K562 (cell line): ENCODE results near the gene WDR45B. TPM values are rescaled to one million over a fixed set of nuclear protein-coding genes. Genes with fewer than 3 reads are reported as not detected.

Experiments used
- NFXL1 ChIP-seq: fragments of 450-650 bp; formaldehyde crosslinking; IDR thresholded peaks from 2 replicates; pipeline ENCODE4 v1.4.0; 2021; ENCODE audit warnings: mild to moderate bottlenecking
- POLR2AphosphoS5 ChIP-seq: IDR thresholded peaks from 2 replicates; pipeline ENCODE4 v1.6.1; 2011; ENCODE audit warnings: mild to moderate bottlenecking, low read depth, low read length, moderate library complexity; ENCODE audit not compliant: control insufficient read depth, insufficient read depth
- polyA plus RNA-seq, 8 experiments: library from polyadenylated mRNA; depleted of rRNA in 4 of 8; stranded (reverse) in 5 of 8; unstranded in 3 of 8; fragments of >200 nt; fragmentation: Nextera tagmentation in 2 of 8; fragmentation: Illumina TruSeq in 1 of 8; extraction: Ambion mirVana in 2 of 8; extraction: Trizol in 1 of 8; gene quantifications; 2 replicates each; pipeline versions ENCODE4 v1.2.1 to v1.2.3, GENCODE V29; 2011 to 2014; ENCODE audit warnings: inconsistent platforms in 1 of 8, missing spikeins in 1 of 8
- total RNA-seq, 7 experiments: library from RNA; depleted of rRNA in 6 of 7; stranded (reverse); fragments of >200 nt in 6 of 7; fragmentation: Illumina TruSeq in 2 of 7; extraction: Trizol in 2 of 7; gene quantifications; 2 replicates each; pipeline versions ENCODE4 v1.2.1 to v1.2.3, GENCODE V29; 2011 to 2021; ENCODE audit warnings: low replicate concordance in 1 of 7
- TF ChIP-seq, protein P1 (sequence below): fragments of 200-600 bp; sonication (generic); IDR thresholded peaks from one replicate; pipeline ENCODE4 v1.6.1; 2012; ENCODE audit warnings: mild to moderate bottlenecking, low read depth, low read length, inconsistent platforms
- TF ChIP-seq, protein P2 (sequence below): fragments of 250-450 bp; sonication (Bioruptor Pico); IDR thresholded peaks from 2 replicates; pipeline ENCODE4 v1.5.0; 2021; ENCODE audit warnings: mild to moderate bottlenecking, moderate library complexity
- TF ChIP-seq, protein P3 (sequence below): sonication (generic); formaldehyde crosslinking; IDR thresholded peaks from 2 replicates; pipeline ENCODE4 v1.8.0; 2022; ENCODE audit warnings: missing genetic modification reagents, mild to moderate bottlenecking, moderate library complexity, borderline replicate concordance

WDR45B gene
- total and polyA plus RNA-seq, 9 of the 15 experiments (the other 6 are each of a cell fraction or from before 2014, with no cell fraction given): 0.72 to 74.4 (median 35.9) TPM

DNA sequence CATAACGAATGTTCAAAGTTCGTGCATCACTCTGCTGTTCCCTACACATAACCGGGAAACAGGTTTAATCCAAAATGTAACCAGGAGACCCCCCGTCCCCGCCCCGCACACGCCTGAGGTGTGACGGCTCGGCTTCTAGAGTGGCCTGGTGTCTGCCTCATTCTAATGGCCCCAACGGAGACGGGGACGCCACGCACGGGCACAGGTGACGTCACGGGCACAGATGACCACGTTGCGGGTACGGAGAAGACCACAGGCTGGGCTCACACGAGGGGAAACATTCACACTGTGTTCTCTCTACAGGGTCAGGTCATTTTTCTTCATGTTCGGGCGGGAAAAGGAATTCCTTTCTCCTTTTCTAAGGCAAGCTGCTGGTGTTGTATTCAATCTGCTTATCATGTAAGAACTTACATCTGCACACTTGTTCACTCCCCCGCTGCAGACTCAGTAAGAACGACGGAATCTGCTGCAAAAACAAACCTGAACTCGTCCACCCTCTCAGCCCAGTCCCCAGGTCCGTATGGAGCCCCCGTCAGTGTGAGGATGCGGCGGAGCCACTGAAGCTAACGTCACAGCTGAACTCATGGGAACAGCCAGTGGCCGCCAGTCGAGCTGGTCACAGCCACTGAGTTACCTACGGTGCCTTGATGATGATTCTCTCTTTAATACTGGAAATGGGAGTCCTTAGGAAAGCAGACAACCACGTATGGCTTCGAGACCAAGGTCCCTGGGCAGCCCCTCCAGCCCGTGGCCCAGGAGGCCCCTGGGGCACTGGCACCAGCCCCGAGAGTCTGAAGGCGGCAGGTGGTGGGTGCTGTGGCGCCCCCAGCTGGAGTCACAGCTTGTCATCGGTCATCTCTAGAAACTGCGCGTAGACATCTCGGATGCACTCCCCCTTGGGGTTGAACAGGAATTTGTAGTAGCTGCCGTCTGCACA is 32.9 kb downstream of the WDR45B start (continued):
- TF ChIP-seq, protein P1, sequence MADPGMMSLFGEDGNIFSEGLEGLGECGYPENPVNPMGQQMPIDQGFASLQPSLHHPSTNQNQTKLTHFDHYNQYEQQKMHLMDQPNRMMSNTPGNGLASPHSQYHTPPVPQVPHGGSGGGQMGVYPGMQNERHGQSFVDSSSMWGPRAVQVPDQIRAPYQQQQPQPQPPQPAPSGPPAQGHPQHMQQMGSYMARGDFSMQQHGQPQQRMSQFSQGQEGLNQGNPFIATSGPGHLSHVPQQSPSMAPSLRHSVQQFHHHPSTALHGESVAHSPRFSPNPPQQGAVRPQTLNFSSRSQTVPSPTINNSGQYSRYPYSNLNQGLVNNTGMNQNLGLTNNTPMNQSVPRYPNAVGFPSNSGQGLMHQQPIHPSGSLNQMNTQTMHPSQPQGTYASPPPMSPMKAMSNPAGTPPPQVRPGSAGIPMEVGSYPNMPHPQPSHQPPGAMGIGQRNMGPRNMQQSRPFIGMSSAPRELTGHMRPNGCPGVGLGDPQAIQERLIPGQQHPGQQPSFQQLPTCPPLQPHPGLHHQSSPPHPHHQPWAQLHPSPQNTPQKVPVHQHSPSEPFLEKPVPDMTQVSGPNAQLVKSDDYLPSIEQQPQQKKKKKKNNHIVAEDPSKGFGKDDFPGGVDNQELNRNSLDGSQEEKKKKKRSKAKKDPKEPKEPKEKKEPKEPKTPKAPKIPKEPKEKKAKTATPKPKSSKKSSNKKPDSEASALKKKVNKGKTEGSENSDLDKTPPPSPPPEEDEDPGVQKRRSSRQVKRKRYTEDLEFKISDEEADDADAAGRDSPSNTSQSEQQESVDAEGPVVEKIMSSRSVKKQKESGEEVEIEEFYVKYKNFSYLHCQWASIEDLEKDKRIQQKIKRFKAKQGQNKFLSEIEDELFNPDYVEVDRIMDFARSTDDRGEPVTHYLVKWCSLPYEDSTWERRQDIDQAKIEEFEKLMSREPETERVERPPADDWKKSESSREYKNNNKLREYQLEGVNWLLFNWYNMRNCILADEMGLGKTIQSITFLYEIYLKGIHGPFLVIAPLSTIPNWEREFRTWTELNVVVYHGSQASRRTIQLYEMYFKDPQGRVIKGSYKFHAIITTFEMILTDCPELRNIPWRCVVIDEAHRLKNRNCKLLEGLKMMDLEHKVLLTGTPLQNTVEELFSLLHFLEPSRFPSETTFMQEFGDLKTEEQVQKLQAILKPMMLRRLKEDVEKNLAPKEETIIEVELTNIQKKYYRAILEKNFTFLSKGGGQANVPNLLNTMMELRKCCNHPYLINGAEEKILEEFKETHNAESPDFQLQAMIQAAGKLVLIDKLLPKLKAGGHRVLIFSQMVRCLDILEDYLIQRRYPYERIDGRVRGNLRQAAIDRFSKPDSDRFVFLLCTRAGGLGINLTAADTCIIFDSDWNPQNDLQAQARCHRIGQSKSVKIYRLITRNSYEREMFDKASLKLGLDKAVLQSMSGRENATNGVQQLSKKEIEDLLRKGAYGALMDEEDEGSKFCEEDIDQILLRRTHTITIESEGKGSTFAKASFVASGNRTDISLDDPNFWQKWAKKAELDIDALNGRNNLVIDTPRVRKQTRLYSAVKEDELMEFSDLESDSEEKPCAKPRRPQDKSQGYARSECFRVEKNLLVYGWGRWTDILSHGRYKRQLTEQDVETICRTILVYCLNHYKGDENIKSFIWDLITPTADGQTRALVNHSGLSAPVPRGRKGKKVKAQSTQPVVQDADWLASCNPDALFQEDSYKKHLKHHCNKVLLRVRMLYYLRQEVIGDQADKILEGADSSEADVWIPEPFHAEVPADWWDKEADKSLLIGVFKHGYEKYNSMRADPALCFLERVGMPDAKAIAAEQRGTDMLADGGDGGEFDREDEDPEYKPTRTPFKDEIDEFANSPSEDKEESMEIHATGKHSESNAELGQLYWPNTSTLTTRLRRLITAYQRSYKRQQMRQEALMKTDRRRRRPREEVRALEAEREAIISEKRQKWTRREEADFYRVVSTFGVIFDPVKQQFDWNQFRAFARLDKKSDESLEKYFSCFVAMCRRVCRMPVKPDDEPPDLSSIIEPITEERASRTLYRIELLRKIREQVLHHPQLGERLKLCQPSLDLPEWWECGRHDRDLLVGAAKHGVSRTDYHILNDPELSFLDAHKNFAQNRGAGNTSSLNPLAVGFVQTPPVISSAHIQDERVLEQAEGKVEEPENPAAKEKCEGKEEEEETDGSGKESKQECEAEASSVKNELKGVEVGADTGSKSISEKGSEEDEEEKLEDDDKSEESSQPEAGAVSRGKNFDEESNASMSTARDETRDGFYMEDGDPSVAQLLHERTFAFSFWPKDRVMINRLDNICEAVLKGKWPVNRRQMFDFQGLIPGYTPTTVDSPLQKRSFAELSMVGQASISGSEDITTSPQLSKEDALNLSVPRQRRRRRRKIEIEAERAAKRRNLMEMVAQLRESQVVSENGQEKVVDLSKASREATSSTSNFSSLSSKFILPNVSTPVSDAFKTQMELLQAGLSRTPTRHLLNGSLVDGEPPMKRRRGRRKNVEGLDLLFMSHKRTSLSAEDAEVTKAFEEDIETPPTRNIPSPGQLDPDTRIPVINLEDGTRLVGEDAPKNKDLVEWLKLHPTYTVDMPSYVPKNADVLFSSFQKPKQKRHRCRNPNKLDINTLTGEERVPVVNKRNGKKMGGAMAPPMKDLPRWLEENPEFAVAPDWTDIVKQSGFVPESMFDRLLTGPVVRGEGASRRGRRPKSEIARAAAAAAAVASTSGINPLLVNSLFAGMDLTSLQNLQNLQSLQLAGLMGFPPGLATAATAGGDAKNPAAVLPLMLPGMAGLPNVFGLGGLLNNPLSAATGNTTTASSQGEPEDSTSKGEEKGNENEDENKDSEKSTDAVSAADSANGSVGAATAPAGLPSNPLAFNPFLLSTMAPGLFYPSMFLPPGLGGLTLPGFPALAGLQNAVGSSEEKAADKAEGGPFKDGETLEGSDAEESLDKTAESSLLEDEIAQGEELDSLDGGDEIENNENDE: no peak
- TF ChIP-seq NFXL1 (CRISPR knock-in tag) (no peak), POLR2AphosphoS5 (peak; percentile 16; the same call in 1 of the 2 replicates)
- TF ChIP-seq, protein P2, sequence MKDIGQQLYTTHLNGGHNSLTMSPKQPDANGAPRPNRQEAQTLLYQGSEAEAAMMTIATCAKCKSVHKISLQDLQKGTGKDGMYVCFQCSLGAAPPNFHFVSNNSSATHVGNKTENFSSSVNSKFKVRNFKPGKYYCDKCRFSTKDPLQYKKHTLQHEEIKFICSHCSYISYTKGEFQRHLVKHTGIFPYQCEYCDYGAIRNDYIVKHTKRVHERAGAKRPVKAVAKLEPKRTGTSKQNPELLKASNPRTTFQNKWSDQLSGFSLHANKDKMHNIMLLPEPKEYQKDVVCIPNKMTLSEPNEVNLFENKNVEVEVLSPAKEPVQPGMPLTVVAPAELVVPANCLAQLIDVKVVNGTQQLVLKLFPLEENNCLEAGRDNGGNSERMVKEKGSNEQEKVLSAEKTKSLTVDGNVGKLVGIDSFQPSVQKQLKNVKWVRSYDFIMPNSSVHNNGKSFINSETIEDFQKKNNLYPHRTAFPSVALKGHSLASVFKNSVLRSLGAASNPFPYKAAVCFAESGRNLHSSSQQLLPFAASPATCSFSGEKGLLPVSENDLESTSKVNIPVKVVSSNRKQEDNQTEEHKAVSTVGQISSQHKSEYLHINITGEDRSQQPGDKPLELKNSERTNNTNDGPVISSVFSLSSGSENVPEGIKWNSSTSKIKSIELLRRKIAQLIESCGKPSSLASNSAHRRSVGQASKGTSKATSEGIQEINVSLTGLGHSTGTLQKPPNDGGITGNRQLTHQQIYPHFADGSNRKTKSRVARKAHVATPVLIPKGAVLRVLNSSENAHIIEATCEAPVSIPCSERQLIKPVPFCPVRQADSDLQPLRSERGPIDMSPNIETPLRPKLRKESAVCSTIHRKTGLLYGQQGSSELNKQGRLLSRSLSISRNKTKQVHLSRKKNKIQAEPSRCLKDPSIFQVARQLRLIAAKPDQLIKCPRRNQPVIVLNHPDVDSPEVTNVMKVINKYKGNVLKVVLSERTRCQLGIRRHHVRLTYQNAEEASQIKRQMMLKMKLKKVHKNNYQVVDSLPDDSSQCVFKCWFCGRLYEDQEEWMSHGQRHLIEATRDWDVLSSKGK: no peak
- TF ChIP-seq, protein P3, sequence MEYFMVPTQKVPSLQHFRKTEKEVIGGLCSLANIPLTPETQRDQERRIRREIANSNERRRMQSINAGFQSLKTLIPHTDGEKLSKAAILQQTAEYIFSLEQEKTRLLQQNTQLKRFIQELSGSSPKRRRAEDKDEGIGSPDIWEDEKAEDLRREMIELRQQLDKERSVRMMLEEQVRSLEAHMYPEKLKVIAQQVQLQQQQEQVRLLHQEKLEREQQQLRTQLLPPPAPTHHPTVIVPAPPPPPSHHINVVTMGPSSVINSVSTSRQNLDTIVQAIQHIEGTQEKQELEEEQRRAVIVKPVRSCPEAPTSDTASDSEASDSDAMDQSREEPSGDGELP (CRISPR knock-in tag): peak; percentile 24; the same call in 1 of the 2 replicates
- TF ChIP-seq, all 486 proteins: peak for 6
